Endodermal cell (in vitro differentiated cells): Measurements from ENCODE around the gene FNDC11. TPM values are rescaled to one million over a fixed set of nuclear protein-coding genes. Genes with fewer than 3 reads are reported as not detected.

Source experiments
- DNase-seq: peaks from one replicate; pipeline ENCODE4 v3.0.0-alpha.2; 2017
- H3K27ac ChIP-seq: 2 replicates; pipeline ENCODE4 v1.5.1; 2013; ENCODE audit warnings: mild to moderate bottlenecking, low read depth, low read length, moderate library complexity
- H3K27me3 ChIP-seq: 2 replicates; pipeline ENCODE4 v1.6.1; 2013; ENCODE audit warnings: mild to moderate bottlenecking, low read length, moderate library complexity; ENCODE audit not compliant: insufficient read depth, control insufficient read depth, poor library complexity, severe bottlenecking
- H3K36me3 ChIP-seq: 2 replicates; pipeline ENCODE4 v1.7.0; 2013; ENCODE audit warnings: mild to moderate bottlenecking, low read length, moderate library complexity; ENCODE audit not compliant: control insufficient read depth, insufficient read depth
- H3K4me1 ChIP-seq: one replicate; pipeline ENCODE4 v1.7.0; 2013; ENCODE audit warnings: low read length; ENCODE audit not compliant: control insufficient read depth, insufficient read depth
- H3K4me3 ChIP-seq: 2 replicates; pipeline ENCODE4 v1.5.1; 2013; ENCODE audit warnings: mild to moderate bottlenecking, low read length, moderate library complexity
- H3K9ac ChIP-seq: 2 replicates; pipeline ENCODE4 v1.6.1; 2013; ENCODE audit warnings: mild to moderate bottlenecking, low read length, moderate library complexity; ENCODE audit not compliant: poor library complexity, severe bottlenecking; ENCODE audit errors: extremely low read depth
- H3K9me3 ChIP-seq: 2 replicates; pipeline ENCODE4 v1.6.1; 2013; ENCODE audit warnings: mild to moderate bottlenecking, low read length, moderate library complexity; ENCODE audit not compliant: control insufficient read depth
- H3K27ac Mint-ChIP-seq: 2 replicates; pipeline ENCODE4 v1.8.0; 2020; ENCODE audit warnings: mixed read lengths
- H3K27me3 Mint-ChIP-seq: 2 replicates; pipeline ENCODE4 v1.8.0; 2021; ENCODE audit warnings: mild to moderate bottlenecking, mixed read lengths; ENCODE audit not compliant: insufficient read depth
- H3K36me3 Mint-ChIP-seq: 2 replicates; pipeline ENCODE4 v1.8.0; 2020; ENCODE audit warnings: low read depth, mixed read lengths
- H3K4me1 Mint-ChIP-seq: 2 replicates; pipeline ENCODE4 v1.8.0; 2020; ENCODE audit warnings: mixed read lengths
- H3K4me3 Mint-ChIP-seq: 2 replicates; pipeline ENCODE4 v1.8.0; 2020; ENCODE audit warnings: mild to moderate bottlenecking, moderate library complexity, mixed read lengths
- H3K9me3 Mint-ChIP-seq: 2 replicates; pipeline ENCODE4 v1.8.0; 2020; ENCODE audit warnings: mild to moderate bottlenecking, mixed read lengths
- WGBS, 2 experiments: methylation state at CpG; one replicate each; pipeline versions ENCODE4 v1.1.5 to v1.1.7; 2013; ENCODE audit warnings: missing lambda C conversion rate in 2 of 2, mixed read lengths in 1 of 2; ENCODE audit not compliant: insufficient coverage in 1 of 2, insufficient read length in 1 of 2; 5-methylcytosine and 5-hydroxymethylcytosine counted together
- total RNA-seq, 2 donors: library from RNA; stranded (reverse); fragmentation: NEBNext Ultra II Directional in 1 of 2; extraction: Animal tissue kit (Norgen Biotek cat#: 25700) in 1 of 2; gene quantifications; 2 replicates in 1 of 2; 3 replicates in 1 of 2; pipeline ENCODE4 v1.2.1, GENCODE V29; 2021
- TF ChIP-seq, protein P1 (sequence below): fragments of 200-600 bp; sonication (generic); conservative IDR thresholded peaks from 2 replicates; pipeline ENCODE4 v1.5.0; 2021; ENCODE audit warnings: antibody characterized with exemption, mild to moderate bottlenecking

Gene FNDC11
- total RNA-seq, 2 donors from 2014 or later, result 1.8 to 2.4 TPM

DNA sequence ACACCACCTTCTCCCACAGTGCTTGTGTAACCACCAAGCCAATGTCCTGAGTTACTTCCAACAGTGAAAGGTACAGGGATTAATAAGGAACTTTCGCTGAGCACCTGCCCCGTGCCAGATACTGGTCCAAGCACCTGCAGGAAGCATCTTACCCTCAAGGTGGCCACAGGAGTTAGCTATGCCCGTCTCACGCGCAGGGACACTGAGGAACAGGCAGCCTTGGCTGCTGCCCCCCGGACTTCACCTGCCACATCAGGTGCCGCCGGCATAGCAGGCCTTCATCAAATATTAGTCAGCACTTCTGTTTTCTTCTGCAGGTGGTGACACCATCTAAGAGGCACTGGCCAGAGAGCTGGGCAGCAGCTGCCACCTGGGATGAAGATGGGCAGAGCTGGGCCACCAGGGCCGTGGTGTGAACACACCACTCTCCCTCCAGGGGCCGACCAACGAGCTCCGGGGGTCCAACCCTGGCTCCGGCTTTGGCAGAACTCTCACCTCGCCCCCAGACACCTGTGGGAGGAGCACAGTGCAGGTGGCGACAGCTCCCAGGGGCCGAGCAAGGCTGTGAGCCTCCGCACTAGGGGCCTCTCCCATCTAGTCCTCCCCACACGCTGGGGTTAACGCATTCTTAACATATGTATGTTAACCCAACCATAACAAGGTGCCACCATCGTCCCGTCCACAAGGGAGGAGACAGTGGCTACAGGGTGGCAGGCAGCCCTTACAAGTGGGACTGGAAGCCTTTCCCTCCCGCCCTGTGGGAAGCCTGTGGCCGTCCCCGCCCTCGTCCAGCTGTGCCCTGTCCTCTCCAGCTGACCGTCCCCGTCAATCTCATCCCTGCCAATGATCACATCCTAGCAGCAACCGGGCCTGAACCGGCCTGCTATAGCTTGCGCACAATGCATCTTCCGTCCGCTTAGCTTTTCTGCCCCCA, 36.3 kb upstream of the FNDC11 start:
- Histone ChIP-seq H3K9ac (no peak overlapping the region), H3K27me3 (peaks cover 5% of the 10 kb centered on the region), H3K27ac (no peak overlapping the region), H3K4me1 (no peaks in the 10 kb centered on the region), H3K36me3 (peaks cover 8% of the 10 kb centered on the region), H3K4me3 (no peak overlapping the region), H3K9me3 (no peaks in the 10 kb centered on the region)
- no peak overlapping the region for H3K27ac Mint-ChIP-seq
- TF ChIP-seq, protein P1, sequence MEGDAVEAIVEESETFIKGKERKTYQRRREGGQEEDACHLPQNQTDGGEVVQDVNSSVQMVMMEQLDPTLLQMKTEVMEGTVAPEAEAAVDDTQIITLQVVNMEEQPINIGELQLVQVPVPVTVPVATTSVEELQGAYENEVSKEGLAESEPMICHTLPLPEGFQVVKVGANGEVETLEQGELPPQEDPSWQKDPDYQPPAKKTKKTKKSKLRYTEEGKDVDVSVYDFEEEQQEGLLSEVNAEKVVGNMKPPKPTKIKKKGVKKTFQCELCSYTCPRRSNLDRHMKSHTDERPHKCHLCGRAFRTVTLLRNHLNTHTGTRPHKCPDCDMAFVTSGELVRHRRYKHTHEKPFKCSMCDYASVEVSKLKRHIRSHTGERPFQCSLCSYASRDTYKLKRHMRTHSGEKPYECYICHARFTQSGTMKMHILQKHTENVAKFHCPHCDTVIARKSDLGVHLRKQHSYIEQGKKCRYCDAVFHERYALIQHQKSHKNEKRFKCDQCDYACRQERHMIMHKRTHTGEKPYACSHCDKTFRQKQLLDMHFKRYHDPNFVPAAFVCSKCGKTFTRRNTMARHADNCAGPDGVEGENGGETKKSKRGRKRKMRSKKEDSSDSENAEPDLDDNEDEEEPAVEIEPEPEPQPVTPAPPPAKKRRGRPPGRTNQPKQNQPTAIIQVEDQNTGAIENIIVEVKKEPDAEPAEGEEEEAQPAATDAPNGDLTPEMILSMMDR, result no peak
- peaks cover 15% of the 10 kb centered on the region for H3K27me3 Mint-ChIP-seq
- peak; percentile 36 for DNase-seq
- H3K4me1 Mint-ChIP-seq, result peaks cover 2% of the 10 kb centered on the region
- H3K4me3 Mint-ChIP-seq, result no peak overlapping the region
- H3K9me3 Mint-ChIP-seq, result peaks cover 6% of the 10 kb centered on the region
- peaks cover 4% of the 10 kb centered on the region for H3K36me3 Mint-ChIP-seq
- WGBS, 2 experiments, result 86 to 91% methylated on average over 18 to 32 of the region's 32 CpGs

DNA sequence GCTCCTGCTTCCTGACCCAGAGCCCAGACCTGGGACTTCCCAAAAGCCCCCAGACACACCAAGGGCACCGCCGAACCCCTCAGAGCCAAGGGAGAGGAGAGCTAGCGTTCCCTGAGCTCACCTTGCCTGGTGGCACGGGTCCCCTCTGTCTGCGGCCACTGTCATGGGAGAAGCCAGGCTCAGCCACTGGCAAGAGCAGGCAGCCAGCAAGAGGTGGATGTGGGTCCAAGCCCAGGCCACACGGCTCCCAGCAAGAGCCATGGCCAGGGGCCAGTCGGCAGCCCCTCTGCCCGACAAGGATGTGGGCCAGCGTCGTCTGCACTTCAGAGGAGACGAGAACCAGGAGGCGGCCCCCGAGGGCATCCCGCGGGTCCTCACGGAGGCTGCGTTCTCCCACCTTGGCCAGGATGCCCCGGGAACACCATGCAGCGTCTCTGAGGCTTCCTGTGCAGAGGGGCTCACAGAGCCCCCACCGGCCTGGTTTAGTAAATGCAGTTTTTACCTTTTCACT, 35.6 kb upstream of the FNDC11 start:
- H3K27ac ChIP-seq, result no peak overlapping the region
- H3K4me1 ChIP-seq, result no peaks in the 10 kb centered on the region
- peaks cover 16% of the 10 kb centered on the region for H3K36me3 ChIP-seq
- Mint-ChIP-seq H3K27ac (no peak overlapping the region), H3K36me3 (peaks cover 12% of the 10 kb centered on the region), H3K27me3 (peaks cover 15% of the 10 kb centered on the region), H3K9me3 (peaks cover 10% of the 10 kb centered on the region), H3K4me1 (peaks cover 2% of the 10 kb centered on the region), H3K4me3 (peak overlapping the region; percentile 86)
- TF ChIP-seq, protein P1, result peak; percentile 48
- no peak for DNase-seq
- H3K9ac ChIP-seq, result no peak overlapping the region
- 74 to 76% methylated on average over 14 to 20 of the region's 20 CpGs for WGBS, 2 experiments
- peaks cover 7% of the 10 kb centered on the region for H3K9me3 ChIP-seq
- no peak overlapping the region for H3K4me3 ChIP-seq
- H3K27me3 ChIP-seq, result peaks cover 5% of the 10 kb centered on the region

DNA sequence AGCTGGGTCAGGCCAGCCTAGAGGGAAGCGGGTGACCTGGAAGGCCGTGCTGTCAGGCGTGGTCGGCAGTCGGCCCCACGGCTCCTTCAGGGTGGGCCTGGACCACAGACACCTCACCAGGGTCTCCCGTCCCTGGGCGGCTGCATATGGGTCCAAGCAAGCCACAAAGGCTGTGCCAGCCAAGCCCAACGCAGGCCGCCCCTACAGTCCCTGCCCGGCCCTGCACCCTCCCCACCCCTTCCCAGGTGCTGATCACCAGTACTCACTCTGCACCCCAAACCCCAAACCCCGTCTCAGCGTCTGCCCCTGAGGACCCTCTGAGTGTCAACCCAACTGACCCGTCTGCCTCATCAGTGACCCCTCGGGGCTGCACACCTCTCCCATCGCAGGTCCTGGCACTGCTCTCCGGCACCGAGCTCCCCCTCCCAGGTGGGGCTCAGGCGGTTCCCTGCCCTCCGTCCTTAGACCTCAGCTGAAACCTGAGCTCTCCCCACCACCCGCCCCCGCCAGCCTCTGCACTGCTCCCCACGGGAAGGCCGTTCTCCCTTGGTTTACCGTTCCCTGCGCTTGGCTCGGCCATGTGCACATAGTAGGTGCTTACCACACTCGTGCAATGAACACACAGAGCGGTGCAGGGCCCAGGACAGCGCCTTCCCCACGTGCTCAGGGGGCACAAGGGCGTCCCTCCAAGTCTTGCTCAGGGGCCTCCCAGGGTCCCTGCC, 34.9 kb upstream of the FNDC11 start:
- Mint-ChIP-seq H3K27ac (no peak overlapping the region), H3K27me3 (peaks cover 15% of the 10 kb centered on the region)
- peak; percentile 69 for DNase-seq

More for the DNA sequence above, 34.9 kb upstream of the FNDC11 start:
- H3K27me3 ChIP-seq, result peaks cover 5% of the 10 kb centered on the region
- TF ChIP-seq, protein P1, result peak; percentile 6
- H3K36me3 Mint-ChIP-seq, result peaks cover 17% of the 10 kb centered on the region
- no peaks in the 10 kb centered on the region for H3K4me1 ChIP-seq
- 83 to 90% methylated on average over 15 to 32 of the region's 32 CpGs for WGBS, 2 experiments
- peaks cover 12% of the 10 kb centered on the region for H3K9me3 Mint-ChIP-seq
- peaks cover 12% of the 10 kb centered on the region for H3K9me3 ChIP-seq
- H3K4me1 Mint-ChIP-seq, result peaks cover 2% of the 10 kb centered on the region
- peak overlapping the region; percentile 86 for H3K4me3 Mint-ChIP-seq
- H3K36me3 ChIP-seq, result peaks cover 20% of the 10 kb centered on the region
- H3K27ac ChIP-seq, result no peak overlapping the region
- H3K9ac ChIP-seq, result no peak overlapping the region
- H3K4me3 ChIP-seq, result peak overlapping the region; percentile 92
